GM18861 (cell line): ENCODE measurements around the gene KRT73.

Experiments
- ATAC-seq: cut with Tn5 transposase; IDR thresholded peaks from one replicate; pipeline ENCODE4 v1.9.1; 2021; ENCODE audit not compliant: unreplicated experiment

The KRT73 gene

GRCh38 chr12:52646613-52647012 lies 28.3 kb upstream of the KRT73 start:
- ATAC-seq: no peak

GRCh38 chr12:52645982-52646381 lies 27.6 kb upstream of the KRT73 start:
- ATAC-seq: no peak

- ATAC-seq: no peak
These were observed 26.9 kb upstream of the KRT73 start for GRCh38 chr12:52645120-52645761.

- no peak for ATAC-seq
These were observed 25.7 kb upstream of the KRT73 start for GRCh38 chr12:52644078-52644415.

- no peak for ATAC-seq
These were observed 25.1 kb upstream of the KRT73 start for GRCh38 chr12:52643233-52644077.

GRCh38 chr12:52641468-52641867 lies 23.1 kb upstream of the KRT73 start:
- ATAC-seq: no peak

GRCh38 chr12:52637299-52637698 lies 18.9 kb upstream of the KRT73 start:
- no peak for ATAC-seq

- ATAC-seq: no peak
These were observed 18.4 kb upstream of the KRT73 start for GRCh38 chr12:52636592-52637258.

GRCh38 chr12:52636189-52636588 lies 17.8 kb upstream of the KRT73 start:
- no peak for ATAC-seq

- ATAC-seq: no peak
These were observed 16.1 kb upstream of the KRT73 start for GRCh38 chr12:52634266-52635056.

GRCh38 chr12:52633383-52633782 lies 15.0 kb upstream of the KRT73 start:
- ATAC-seq: no peak

- ATAC-seq: no peak
These were observed 14.3 kb upstream of the KRT73 start for GRCh38 chr12:52632656-52633055.

GRCh38 chr12:52631676-52632459 lies 13.5 kb upstream of the KRT73 start:
- no peak for ATAC-seq

- ATAC-seq: no peak
These were observed 12.9 kb upstream of the KRT73 start for GRCh38 chr12:52631264-52631663.

- no peak for ATAC-seq
These were observed 12.3 kb upstream of the KRT73 start for GRCh38 chr12:52630599-52631200.

- ATAC-seq: no peak
These were observed 11.7 kb upstream of the KRT73 start for GRCh38 chr12:52630008-52630500.

- no peak for ATAC-seq
These were observed 11.1 kb upstream of the KRT73 start for GRCh38 chr12:52629281-52630007.

- no peak for ATAC-seq
These were observed 10.5 kb upstream of the KRT73 start for GRCh38 chr12:52628841-52629240.

GRCh38 chr12:52628111-52628507 lies 9.8 kb upstream of the KRT73 start:
- no peak for ATAC-seq
